ENCODE data around the gene PLA2G4A. TPM values are rescaled to one million over a fixed set of nuclear protein-coding genes. Genes with fewer than 3 reads are reported as not detected.
A peak's percentile ranks its signal among the peaks of the same experiment; 100 is the strongest.

PLA2G4A gene
- total and polyA plus RNA-seq, 7 donors: 3.2 to 51.0 (median 17.2) TPM

GRCh38 chr1:186982116-186982515 is 153.4 kb downstream of the PLA2G4A start:
- intact Hi-C loops (cut with DNase I): loop anchor here (2.0 to 5.0 kb wide), 3 partner anchors 105 to 355 kb away; partner anchors contain the start of gene PTGS2
- peak overlapping the region in 3 of 4 donors; percentile 77 to 82 (median 81) for H3K27ac ChIP-seq
- H3K9me3 ChIP-seq: no peaks in the 10 kb centered on the region
- DNase-seq: no peak
- H3K4me1 ChIP-seq: peaks cover 0 to 85% (median 71%) of the 10 kb centered on the region in 4 donors
- WGBS, 2 donors: 18 to 70% methylated on average over 3 of the region's 3 CpGs
- H3K36me3 ChIP-seq: peaks cover 0 to 3% (median 0%) of the 10 kb centered on the region in 4 donors
- no peak for TF ChIP-seq POLR2AphosphoS5 (IDR thresholded peaks at IDR 0.05)
- no peak for TF ChIP-seq POLR2A (IDR thresholded peaks at IDR 0.05)
- TF ChIP-seq EP300 (IDR thresholded peaks at IDR 0.05): no peak
- no peak for TF ChIP-seq CTCF (IDR thresholded peaks at IDR 0.05)
- no peaks in the 10 kb centered on the region for H3K27me3 ChIP-seq
- H3K4me3 ChIP-seq: no peak overlapping the region

GRCh38 chr1:186983327-186983726 is 154.6 kb downstream of the PLA2G4A start:
- peak overlapping the region in 3 of 4 donors; percentile 77 to 82 (median 81) for H3K27ac ChIP-seq
- DNase-seq: peak; percentile 89
- WGBS, 2 donors: 67 to 86% methylated on average over 4 of the region's 4 CpGs

GRCh38 chr1:186984959-186985358 is 156.2 kb downstream of the PLA2G4A start:
- no peak for DNase-seq
- no peak for TF ChIP-seq POLR2A (IDR thresholded peaks at IDR 0.05)
- TF ChIP-seq POLR2AphosphoS5 (IDR thresholded peaks at IDR 0.05): peak in 2 of 4 donors; percentile 27 to 40
- H3K27ac ChIP-seq: peak overlapping the region in 3 of 4 donors; percentile 77 to 82 (median 81)
- H3K36me3 ChIP-seq: peaks cover 0 to 22% (median 0%) of the 10 kb centered on the region in 4 donors
- peaks cover 0 to 64% (median 51%) of the 10 kb centered on the region in 4 donors for H3K4me1 ChIP-seq
- no peaks in the 10 kb centered on the region for H3K9me3 ChIP-seq
- 87 to 91% methylated on average over 4 of the region's 4 CpGs for WGBS, 2 donors
- intact Hi-C loops (cut with DNase I): loop anchor here (5.0 kb wide), 3 partner anchors 68 to 358 kb away; no protein-coding TSS in a partner anchor
- no peak overlapping the region for H3K4me3 ChIP-seq
- H3K27me3 ChIP-seq: no peaks in the 10 kb centered on the region

More at GRCh38 chr1:186983327-186983726, 154.6 kb downstream of the PLA2G4A start:
- no peaks in the 10 kb centered on the region for H3K9me3 ChIP-seq
- no peak overlapping the region for H3K4me3 ChIP-seq
- H3K27me3 ChIP-seq: no peaks in the 10 kb centered on the region
- peaks cover 0 to 6% (median 2%) of the 10 kb centered on the region in 4 donors for H3K36me3 ChIP-seq
- H3K4me1 ChIP-seq: peaks cover 0 to 73% (median 60%) of the 10 kb centered on the region in 4 donors
- intact Hi-C loops (cut with DNase I): loop anchor here (2.0 to 5.0 kb wide), 3 partner anchors 106 to 356 kb away; partner anchors contain the start of gene PTGS2
- peak in 3 of 4 donors; percentile 65 to 88 (median 78) for TF ChIP-seq EP300 (IDR thresholded peaks at IDR 0.05)
- peak; percentile 85 to 95 (median 92) for TF ChIP-seq POLR2AphosphoS5 (IDR thresholded peaks at IDR 0.05)
- TF ChIP-seq POLR2A (IDR thresholded peaks at IDR 0.05): no peak
- no peak for TF ChIP-seq CTCF (IDR thresholded peaks at IDR 0.05)

- TF ChIP-seq EP300 (IDR thresholded peaks at IDR 0.05): no peak
- peak in 1 of 4 donors; percentile 6 for TF ChIP-seq POLR2AphosphoS5 (IDR thresholded peaks at IDR 0.05)
- peak; percentile 57 to 75 (median 68) for TF ChIP-seq CTCF (IDR thresholded peaks at IDR 0.05)
- intact Hi-C loops (cut with DNase I): loop anchor here (1.0 to 5.0 kb wide), 4 partner anchors 69 to 579 kb away; no protein-coding TSS in a partner anchor
- H3K9me3 ChIP-seq: no peaks in the 10 kb centered on the region
Observed at GRCh38 chr1:186985889-186986491, 157.2 kb downstream of the PLA2G4A start.

GRCh38 chr1:186987065-186987464 is 158.3 kb downstream of the PLA2G4A start:
- intact Hi-C loops (cut with DNase I): loop anchor here (2.0 to 5.0 kb wide), 3 partner anchors 70 to 580 kb away; no protein-coding TSS in a partner anchor
- peaks cover 0 to 27% (median 0%) of the 10 kb centered on the region in 4 donors for H3K36me3 ChIP-seq
- peaks cover 0 to 45% (median 33%) of the 10 kb centered on the region in 4 donors for H3K4me1 ChIP-seq
- no peaks in the 10 kb centered on the region for H3K9me3 ChIP-seq
- TF ChIP-seq POLR2AphosphoS5 (IDR thresholded peaks at IDR 0.05) (no peak), CTCF (IDR thresholded peaks at IDR 0.05) (no peak), POLR2A (IDR thresholded peaks at IDR 0.05) (no peak), EP300 (IDR thresholded peaks at IDR 0.05) (no peak)
- H3K4me3 ChIP-seq: no peak overlapping the region
- no peak for DNase-seq
- WGBS, 2 donors: 81 to 86% methylated on average over 5 of the region's 5 CpGs
- H3K27ac ChIP-seq: no peak overlapping the region
- no peaks in the 10 kb centered on the region for H3K27me3 ChIP-seq

More at GRCh38 chr1:186985889-186986491, 157.2 kb downstream of the PLA2G4A start:
- peak overlapping the region in 3 of 4 donors; percentile 77 to 82 (median 81) for H3K27ac ChIP-seq
- WGBS, 2 donors: 6 to 28% methylated on average over 2 of the region's 2 CpGs
- no peak overlapping the region for H3K4me3 ChIP-seq
- peaks cover 0 to 56% (median 43%) of the 10 kb centered on the region in 4 donors for H3K4me1 ChIP-seq
- H3K36me3 ChIP-seq: peaks cover 0 to 27% (median 0%) of the 10 kb centered on the region in 4 donors
- no peaks in the 10 kb centered on the region for H3K27me3 ChIP-seq
- DNase-seq: no peak

Data from sigmoid colon (tissue), 7 donors.